HCT116 (cell line): Measurements from ENCODE around the gene TMEM243. TPM values are rescaled to one million over a fixed set of nuclear protein-coding genes. Genes with fewer than 3 reads are reported as not detected.

ENCODE experiments used
- ATAC-seq: fragments of 200-7000 bp; cut with Tn5 transposase; 2 replicates; pipeline ENCODE4 v1.9.1; 2020; ENCODE audit warnings: mild to moderate bottlenecking, moderate library complexity
- BruUV-seq: library from RNA; stranded (reverse); fragments of 400-500 nt; replicated peaks from 2 replicates; lab custom pipeline; 2021; lab: Mats Ljungman, UMichigan
- CTCF ChIA-PET: fragments of 300-600 bp; sonication (Branson Sonifier 250); formaldehyde crosslinking; loops from one replicate; lab custom pipeline; 2021; ENCODE audit warnings: antibody characterized with exemption; lab: Charles Lee
- POLR2A ChIA-PET: fragments of 300-600, 350-600 bp; sonication (Branson Sonifier 250); formaldehyde crosslinking; loops from one replicate; lab custom pipeline; 2021; ENCODE audit warnings: antibody characterized with exemption; lab: Charles Lee
- RAD21 ChIA-PET, 2 experiments: fragments of 300-600 bp; sonication (Branson Sonifier 250); formaldehyde crosslinking; loops; one replicate each; lab custom pipeline; 2023; ENCODE audit warnings: low total read pairs in 2 of 2; ENCODE audit not compliant: uncharacterized antibody in 2 of 2, unreplicated experiment in 2 of 2, low non-redundant PET in 1 of 2; lab: Charles Lee
- DNase-seq: peaks from one replicate; pipeline ENCODE4 v3.0.0-alpha.2; 2010; ENCODE audit warnings: low read depth, low spot score
- H2AFZ ChIP-seq: fragments of 200-600 bp; shearing (Covaris generic), sonication (generic); 2 replicates; pipeline ENCODE4 v1.6.1; 2017; ENCODE audit warnings: low read depth, mixed run types, mixed read lengths, antibody characterized with exemption, low read length; ENCODE audit not compliant: poor library complexity, severe bottlenecking
- H3K27ac ChIP-seq: 2 replicates; pipeline ENCODE4 v1.5.1; 2012; ENCODE audit warnings: low read depth, low read length
- H3K27me3 ChIP-seq: fragments of 200-600 bp; sonication (generic); 2 replicates; pipeline ENCODE4 v1.6.1; 2016; ENCODE audit warnings: mixed run types, low read length, mixed read lengths; ENCODE audit not compliant: insufficient read depth
- H3K36me3 ChIP-seq, 2 experiments: fragments of 200-500 bp in 1 of 2; fragments of 200-600 bp in 1 of 2; sonication (Bioruptor generic) in 1 of 2; sonication (generic) in 1 of 2; 2 replicates each; pipeline versions ENCODE4 v1.5.1 to v1.6.1; 2014 to 2016; ENCODE audit warnings: low read length in 2 of 2, inconsistent platforms in 1 of 2, mixed read lengths in 1 of 2, mixed run types in 1 of 2; ENCODE audit not compliant: insufficient read depth in 2 of 2, control insufficient read depth in 1 of 2
- H3K4me1 ChIP-seq, 2 experiments: fragments of 200-600 bp in 1 of 2; sonication (generic) in 1 of 2; 2 replicates each; pipeline versions ENCODE4 v1.5.1 to v1.6.1; 2012 to 2017; ENCODE audit warnings: low read length in 2 of 2, inconsistent platforms in 1 of 2, mild to moderate bottlenecking in 1 of 2, mixed read lengths in 1 of 2, mixed run types in 1 of 2, moderate library complexity in 1 of 2; ENCODE audit not compliant: insufficient read depth in 2 of 2, control insufficient read depth in 1 of 2
- H3K4me2 ChIP-seq: fragments of 200-600 bp; sonication (generic); 2 replicates; pipeline ENCODE4 v1.6.1; 2017; ENCODE audit warnings: mixed run types, low read length, mixed read lengths
- H3K4me3 ChIP-seq, 2 experiments: fragments of 200-600 bp in 1 of 2; sonication (generic) in 1 of 2; replicated peaks in 1 of 2; 2 replicates each; pipeline ENCODE4 v1.5.1; 2011 to 2016; ENCODE audit warnings: low read length in 2 of 2, control low read depth in 1 of 2, low read depth in 1 of 2, mild to moderate bottlenecking in 1 of 2, mixed read lengths in 1 of 2, mixed run types in 1 of 2
- H3K79me2 ChIP-seq: fragments of 200-600 bp; sonication (generic); 2 replicates; pipeline ENCODE4 v1.6.1; 2017; ENCODE audit warnings: mild to moderate bottlenecking, mixed run types, low read length, moderate library complexity, mixed read lengths; ENCODE audit not compliant: insufficient read depth
- H3K9ac ChIP-seq: fragments of 200-600 bp; sonication (generic); 2 replicates; pipeline ENCODE4 v1.6.1; 2016; ENCODE audit warnings: low read length, mixed read lengths
- H3K9me2 ChIP-seq: fragments of 200-600 bp; sonication (generic), shearing (Covaris generic); 2 replicates; pipeline ENCODE4 v1.6.1; 2017; ENCODE audit warnings: mixed run types, mild to moderate bottlenecking, moderate library complexity; ENCODE audit not compliant: insufficient read depth
- H3K9me3 ChIP-seq, 2 experiments: fragments of 200-500 bp in 1 of 2; fragments of 200-600 bp in 1 of 2; sonication (Bioruptor generic) in 1 of 2; sonication (generic) in 1 of 2; 2 replicates each; pipeline ENCODE4 v1.6.1; 2014 to 2017; ENCODE audit warnings: low read length in 2 of 2, mixed read lengths in 2 of 2, inconsistent platforms in 1 of 2, low read depth in 1 of 2, mild to moderate bottlenecking in 1 of 2, mixed run types in 1 of 2, moderate library complexity in 1 of 2; ENCODE audit not compliant: control insufficient read depth in 1 of 2, insufficient read depth in 1 of 2
- H4K20me1 ChIP-seq: fragments of 200-600 bp; sonication (generic), shearing (Covaris generic); 2 replicates; pipeline ENCODE4 v1.6.1; 2017; ENCODE audit warnings: mixed run types, mild to moderate bottlenecking, moderate library complexity; ENCODE audit not compliant: insufficient read depth
- CBX3 ChIP-seq: IDR thresholded peaks from 2 replicates; pipeline ENCODE4 v1.6.1; 2012; ENCODE audit warnings: low read depth
- CEBPB ChIP-seq: IDR thresholded peaks from 2 replicates; pipeline ENCODE4 v1.6.1; 2012; ENCODE audit warnings: low read depth
- MAX ChIP-seq: IDR thresholded peaks from 2 replicates; pipeline ENCODE4 v1.6.1; 2012
- RAD21 ChIP-seq: IDR thresholded peaks from 2 replicates; pipeline ENCODE4 v1.6.1; 2012; ENCODE audit warnings: low read depth, mild to moderate bottlenecking
- REST ChIP-seq: IDR thresholded peaks from 2 replicates; pipeline ENCODE4 v1.6.1; 2012; ENCODE audit warnings: low read depth
- ZBTB33 ChIP-seq: IDR thresholded peaks from 2 replicates; pipeline ENCODE4 v1.6.1; 2011; ENCODE audit warnings: mild to moderate bottlenecking, low read length, moderate library complexity; ENCODE audit not compliant: insufficient replicate concordance; ENCODE audit errors: extremely low read depth
- ZFX ChIP-seq: fragments of 450-650 bp; IDR thresholded peaks from 2 replicates; pipeline ENCODE4 v1.6.1; 2017
- ZNF274 ChIP-seq: fragments of 200-500 bp; sonication (Bioruptor generic); IDR thresholded peaks from 2 replicates; pipeline ENCODE4 v1.6.1; 2014; ENCODE audit warnings: mild to moderate bottlenecking, low read depth, low read length, inconsistent platforms
- intact Hi-C: fragments of 100-400 bp; cut with micrococcal nuclease; formaldehyde crosslinking; loops from 2 replicates; pipeline ENCODE4 v1.10.0; 2022
- total RNA-seq: library from RNA; stranded (reverse); gene quantifications from one replicate; pipeline ENCODE4 v1.2.1, GENCODE V29; 2021; ENCODE audit not compliant: unreplicated experiment

TMEM243 gene
- total RNA-seq, 1 experiment from 2014 or later = 23.3 TPM

GRCh38 chr7:87156709-87157108, 62.8 kb downstream of the TMEM243 start (continued):
- TF ChIP-seq ZBTB33 (no peak), MAX (no peak), ZNF274 (no peak)

GRCh38 chr7:87155788-87156187, 63.7 kb downstream of the TMEM243 start:
- Histone ChIP-seq H3K27me3 (no peaks in the 10 kb centered on the region), H3K79me2 (peaks cover 77% of the 10 kb centered on the region), H3K36me3 (peaks cover 0 to 3% of the 10 kb centered on the region in 2 experiments; a peak in 1 of 4 replicates), H3K9ac (no peak overlapping the region), H3K9me2 (no peaks in the 10 kb centered on the region), H3K9me3 (no peaks in the 10 kb centered on the region), H3K4me2 (no peak overlapping the region), H4K20me1 (no peaks in the 10 kb centered on the region), H3K4me3 (no peak overlapping the region), H3K27ac (no peak overlapping the region), H2AFZ (no peak overlapping the region), H3K4me1 (peaks cover 10 to 18% of the 10 kb centered on the region in 2 experiments; a peak in 3 of 4 replicates)
- POLR2A ChIA-PET = interaction anchor here (0.7 kb wide), 1 partner anchor 29 kb away, joined by 4 read pairs; no protein-coding TSS in a partner anchor
- BruUV-seq = no TSS peak
- RAD21 ChIA-PET = no interaction called here
- CTCF ChIA-PET = no interaction called here
- intact Hi-C loops = no loop called here
- no peak for ATAC-seq
- DNase-seq = no peak
- TF ChIP-seq ZBTB33 (no peak), RAD21 (no peak), CBX3 (no peak), REST (no peak), CEBPB (no peak), ZFX (no peak)
